Mammary epithelial cell (primary cell): ENCODE results near the gene FGF7.

Source experiments
- EZH2 ChIP-seq: IDR thresholded peaks from 2 replicates; pipeline ENCODE4 v1.6.1; 2012; ENCODE audit warnings: low read length, inconsistent platforms, borderline replicate concordance
- TF ChIP-seq, protein P1 (sequence below), 2 donors: IDR thresholded peaks in 1 of 2; conservative IDR thresholded peaks in 1 of 2; 2 replicates each; pipeline ENCODE4 v1.5.1; 2011 to 2012; ENCODE audit warnings: inconsistent platforms in 2 of 2, low read length in 2 of 2, mild to moderate bottlenecking in 2 of 2, control low read depth in 1 of 2, low read depth in 1 of 2; ENCODE audit not compliant: insufficient read depth in 1 of 2; ENCODE audit errors: extremely low read depth in 1 of 2

DNA sequence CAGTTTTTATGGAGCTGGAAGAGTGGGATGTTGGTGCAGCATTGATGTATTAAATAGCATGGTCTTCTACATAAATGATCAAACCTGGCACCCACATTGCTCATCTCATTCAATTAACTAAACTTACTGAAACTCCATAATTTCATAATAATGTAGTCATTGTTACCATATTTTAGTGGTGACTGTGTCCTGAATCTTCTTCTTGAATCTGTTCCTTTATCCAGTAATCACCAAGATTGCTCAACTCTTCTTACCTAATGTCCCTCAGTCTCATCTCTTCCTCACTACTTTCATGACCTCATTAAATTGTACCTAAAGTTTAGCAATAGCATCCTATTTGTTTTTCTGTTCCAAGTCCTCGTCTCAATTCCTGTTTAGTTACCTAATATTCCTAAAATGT, 69.8 kb downstream of the FGF7 start:
- TF ChIP-seq, protein P1, sequence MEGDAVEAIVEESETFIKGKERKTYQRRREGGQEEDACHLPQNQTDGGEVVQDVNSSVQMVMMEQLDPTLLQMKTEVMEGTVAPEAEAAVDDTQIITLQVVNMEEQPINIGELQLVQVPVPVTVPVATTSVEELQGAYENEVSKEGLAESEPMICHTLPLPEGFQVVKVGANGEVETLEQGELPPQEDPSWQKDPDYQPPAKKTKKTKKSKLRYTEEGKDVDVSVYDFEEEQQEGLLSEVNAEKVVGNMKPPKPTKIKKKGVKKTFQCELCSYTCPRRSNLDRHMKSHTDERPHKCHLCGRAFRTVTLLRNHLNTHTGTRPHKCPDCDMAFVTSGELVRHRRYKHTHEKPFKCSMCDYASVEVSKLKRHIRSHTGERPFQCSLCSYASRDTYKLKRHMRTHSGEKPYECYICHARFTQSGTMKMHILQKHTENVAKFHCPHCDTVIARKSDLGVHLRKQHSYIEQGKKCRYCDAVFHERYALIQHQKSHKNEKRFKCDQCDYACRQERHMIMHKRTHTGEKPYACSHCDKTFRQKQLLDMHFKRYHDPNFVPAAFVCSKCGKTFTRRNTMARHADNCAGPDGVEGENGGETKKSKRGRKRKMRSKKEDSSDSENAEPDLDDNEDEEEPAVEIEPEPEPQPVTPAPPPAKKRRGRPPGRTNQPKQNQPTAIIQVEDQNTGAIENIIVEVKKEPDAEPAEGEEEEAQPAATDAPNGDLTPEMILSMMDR (conservative IDR thresholded peaks at IDR 0.05 in 1 of 2, IDR thresholded peaks at IDR 0.05 in 1 of 2; ENCODE audit: extremely low read depth in 1 of 2, insufficient read depth in 1 of 2, low read depth in 1 of 2, low read length in 2 of 2): no peak
- TF ChIP-seq EZH2: no peak
